GM21515 (cell line): ENCODE results near the gene CDK11A.
"Not testable (repeated sequence)": the region's sequence is repeated elsewhere in the genome, so short reads cannot be mapped to it uniquely, and the experiment has no call there.

Experiments
- ATAC-seq: cut with Tn5 transposase; IDR thresholded peaks from one replicate; pipeline ENCODE4 v1.9.1; 2021; ENCODE audit not compliant: unreplicated experiment

Gene CDK11A

GRCh38 chr1:1754051-1754815 lies 30.1 kb upstream of the CDK11A start:
- no peak for ATAC-seq

GRCh38 chr1:1753607-1754005 lies 29.4 kb upstream of the CDK11A start:
- ATAC-seq, result no peak

- ATAC-seq, result no peak
Measured at GRCh38 chr1:1752636-1753606, 28.8 kb upstream of the CDK11A start.

GRCh38 chr1:1752190-1752589 lies 28.0 kb upstream of the CDK11A start:
- ATAC-seq, result no peak

GRCh38 chr1:1749941-1750340 lies 25.8 kb upstream of the CDK11A start:
- ATAC-seq, result not testable (repeated sequence)

- no peak for ATAC-seq
Measured at GRCh38 chr1:1748686-1749321, 24.6 kb upstream of the CDK11A start.

GRCh38 chr1:1746566-1746909 lies 22.4 kb upstream of the CDK11A start:
- ATAC-seq, result peak; percentile 83

- ATAC-seq, result peak; percentile 65
Measured at GRCh38 chr1:1745651-1746565, 21.8 kb upstream of the CDK11A start.

GRCh38 chr1:1742529-1742928 lies 18.4 kb upstream of the CDK11A start:
- ATAC-seq, result not testable (repeated sequence)

- ATAC-seq, result not testable (repeated sequence)
Measured at GRCh38 chr1:1741013-1741412, 16.9 kb upstream of the CDK11A start.

- not testable (repeated sequence) for ATAC-seq
Measured at GRCh38 chr1:1738799-1739337, 14.7 kb upstream of the CDK11A start.

- ATAC-seq, result not testable (repeated sequence)
Measured at GRCh38 chr1:1737675-1738590, 13.8 kb upstream of the CDK11A start.

- ATAC-seq, result no peak
Measured at GRCh38 chr1:1732381-1732780, 8.2 kb upstream of the CDK11A start.

GRCh38 chr1:1730870-1731269 lies 6.7 kb upstream of the CDK11A start:
- ATAC-seq, result no peak

GRCh38 chr1:1730230-1730629 lies 6.1 kb upstream of the CDK11A start:
- not testable (repeated sequence) for ATAC-seq

GRCh38 chr1:1729116-1729816 lies 5.1 kb upstream of the CDK11A start:
- not testable (repeated sequence) for ATAC-seq

GRCh38 chr1:1728308-1729005 lies 4.3 kb upstream of the CDK11A start:
- ATAC-seq, result not testable (repeated sequence)

- ATAC-seq, result not testable (repeated sequence)
Measured at GRCh38 chr1:1727131-1727651, 3.0 kb upstream of the CDK11A start.
